ENCODE data around the gene SFSWAP.

DNA sequence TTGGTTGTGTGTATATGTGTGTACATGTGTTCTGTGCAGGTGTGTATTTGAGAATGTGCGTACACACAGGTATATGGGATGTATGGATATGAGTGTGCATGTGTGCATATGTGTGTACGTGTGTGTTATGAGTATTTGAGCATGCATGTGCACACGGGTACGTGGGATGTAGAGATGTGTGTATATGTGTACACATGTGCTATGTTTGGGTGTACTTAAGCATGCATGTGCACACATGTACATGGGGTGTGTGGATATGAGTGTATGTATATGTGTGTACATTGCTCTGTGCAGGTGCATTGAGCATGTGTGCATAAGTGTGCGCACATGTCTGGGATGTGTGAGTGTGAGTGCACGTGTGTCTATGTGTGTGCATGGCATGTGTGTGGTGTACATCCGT, 34.3 kb upstream of the SFSWAP start:
- TF ChIP-seq, protein P1, sequence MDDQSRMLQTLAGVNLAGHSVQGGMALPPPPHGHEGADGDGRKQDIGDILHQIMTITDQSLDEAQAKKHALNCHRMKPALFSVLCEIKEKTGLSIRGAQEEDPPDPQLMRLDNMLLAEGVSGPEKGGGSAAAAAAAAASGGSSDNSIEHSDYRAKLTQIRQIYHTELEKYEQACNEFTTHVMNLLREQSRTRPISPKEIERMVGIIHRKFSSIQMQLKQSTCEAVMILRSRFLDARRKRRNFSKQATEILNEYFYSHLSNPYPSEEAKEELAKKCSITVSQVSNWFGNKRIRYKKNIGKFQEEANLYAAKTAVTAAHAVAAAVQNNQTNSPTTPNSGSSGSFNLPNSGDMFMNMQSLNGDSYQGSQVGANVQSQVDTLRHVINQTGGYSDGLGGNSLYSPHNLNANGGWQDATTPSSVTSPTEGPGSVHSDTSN (IDR thresholded peaks at IDR 0.05) = no peak
- TF ChIP-seq POLR2A (IDR thresholded peaks at IDR 0.05; ENCODE audit: low read length) = no peak
- TF ChIP-seq, protein P2, sequence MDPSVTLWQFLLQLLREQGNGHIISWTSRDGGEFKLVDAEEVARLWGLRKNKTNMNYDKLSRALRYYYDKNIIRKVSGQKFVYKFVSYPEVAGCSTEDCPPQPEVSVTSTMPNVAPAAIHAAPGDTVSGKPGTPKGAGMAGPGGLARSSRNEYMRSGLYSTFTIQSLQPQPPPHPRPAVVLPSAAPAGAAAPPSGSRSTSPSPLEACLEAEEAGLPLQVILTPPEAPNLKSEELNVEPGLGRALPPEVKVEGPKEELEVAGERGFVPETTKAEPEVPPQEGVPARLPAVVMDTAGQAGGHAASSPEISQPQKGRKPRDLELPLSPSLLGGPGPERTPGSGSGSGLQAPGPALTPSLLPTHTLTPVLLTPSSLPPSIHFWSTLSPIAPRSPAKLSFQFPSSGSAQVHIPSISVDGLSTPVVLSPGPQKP (IDR thresholded peaks at IDR 0.05; ENCODE audit: low read depth, low read length) = no peak
- no peak for TF ChIP-seq CTCF (IDR thresholded peaks at IDR 0.05)
- TF ChIP-seq KDM5A (IDR thresholded peaks at IDR 0.05) = no peak
- no peak for TF ChIP-seq EP300 (IDR thresholded peaks at IDR 0.05)

All from A549 (cell line).